Bronchial epithelial cell (primary cell): ENCODE data around the gene PDLIM7. TPM values are rescaled to one million over a fixed set of nuclear protein-coding genes. Genes with fewer than 3 reads are reported as not detected.

Experiments used
- DNase-seq: peaks from one replicate; pipeline ENCODE4 v3.0.0-alpha.2; 2010; ENCODE audit warnings: low read depth
- FAIRE-seq: peaks from 2 replicates; lab custom pipeline; 2011; peaks lifted over from hg19 to GRCh38; lab: Jason Lieb, UNC
- H3K27me3 ChIP-seq: 2 replicates; pipeline ENCODE4 v1.5.1; 2011; ENCODE audit warnings: low read length; ENCODE audit not compliant: control insufficient read depth, insufficient read depth
- H3K36me3 ChIP-seq: 2 replicates; pipeline ENCODE4 v1.5.1; 2011; ENCODE audit warnings: low read length; ENCODE audit not compliant: control insufficient read depth, insufficient read depth
- H3K4me3 ChIP-seq: 2 replicates; pipeline ENCODE4 v1.5.1; 2011; ENCODE audit warnings: mild to moderate bottlenecking, low read depth, low read length, control low read depth
- total RNA-seq: library from RNA; depleted of rRNA; stranded (reverse); fragments of >200 nt; gene quantifications from 2 replicates; pipeline ENCODE4 v1.2.1, GENCODE V29; 2014
- TF ChIP-seq, protein P1 (sequence below): IDR thresholded peaks from 2 replicates; pipeline ENCODE4 v1.5.1; 2011; ENCODE audit warnings: mild to moderate bottlenecking, moderate library complexity, low read length, control low read depth, inconsistent platforms; ENCODE audit not compliant: insufficient read depth, severe bottlenecking

Gene PDLIM7
- total RNA-seq, 1 donor from 2014 or later: 19.5 TPM

DNA sequence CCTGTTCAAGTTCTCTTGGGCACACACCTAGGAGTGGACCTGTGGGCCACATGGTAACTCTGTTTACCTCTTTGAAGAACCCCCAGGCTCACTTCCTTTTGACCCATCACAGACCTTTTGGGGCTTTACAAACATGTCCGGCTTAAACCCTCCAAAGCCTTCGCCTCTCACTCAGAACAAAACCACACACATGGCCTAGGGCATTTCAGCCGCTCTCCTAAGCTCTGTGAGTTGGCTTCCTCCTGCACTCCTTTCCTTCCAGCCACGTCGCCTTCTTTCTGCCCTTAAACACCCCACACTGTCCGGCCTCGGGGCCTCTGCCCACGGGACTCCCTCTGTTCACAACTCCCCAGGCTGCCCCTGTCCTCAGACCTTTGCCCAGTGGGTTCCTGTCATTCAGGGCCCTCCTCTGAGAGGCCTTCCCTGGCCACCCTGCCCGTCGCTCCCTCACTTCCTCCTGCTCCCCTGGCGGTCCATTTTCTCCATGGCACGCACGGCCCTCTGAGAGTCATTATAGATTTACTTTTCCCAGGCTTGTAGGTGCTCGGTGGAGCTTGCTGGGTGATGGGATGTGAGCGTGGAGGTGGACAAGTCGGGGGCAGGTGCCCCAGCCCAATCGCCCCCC, 10.3 kb upstream of the PDLIM7 start:
- peaks cover 19% of the 10 kb centered on the region for H3K36me3 ChIP-seq
- DNase-seq (no peak), FAIRE-seq (peak; percentile 58)
- H3K27me3 ChIP-seq: no peaks in the 10 kb centered on the region
- H3K4me3 ChIP-seq: no peak overlapping the region
- TF ChIP-seq, protein P1, sequence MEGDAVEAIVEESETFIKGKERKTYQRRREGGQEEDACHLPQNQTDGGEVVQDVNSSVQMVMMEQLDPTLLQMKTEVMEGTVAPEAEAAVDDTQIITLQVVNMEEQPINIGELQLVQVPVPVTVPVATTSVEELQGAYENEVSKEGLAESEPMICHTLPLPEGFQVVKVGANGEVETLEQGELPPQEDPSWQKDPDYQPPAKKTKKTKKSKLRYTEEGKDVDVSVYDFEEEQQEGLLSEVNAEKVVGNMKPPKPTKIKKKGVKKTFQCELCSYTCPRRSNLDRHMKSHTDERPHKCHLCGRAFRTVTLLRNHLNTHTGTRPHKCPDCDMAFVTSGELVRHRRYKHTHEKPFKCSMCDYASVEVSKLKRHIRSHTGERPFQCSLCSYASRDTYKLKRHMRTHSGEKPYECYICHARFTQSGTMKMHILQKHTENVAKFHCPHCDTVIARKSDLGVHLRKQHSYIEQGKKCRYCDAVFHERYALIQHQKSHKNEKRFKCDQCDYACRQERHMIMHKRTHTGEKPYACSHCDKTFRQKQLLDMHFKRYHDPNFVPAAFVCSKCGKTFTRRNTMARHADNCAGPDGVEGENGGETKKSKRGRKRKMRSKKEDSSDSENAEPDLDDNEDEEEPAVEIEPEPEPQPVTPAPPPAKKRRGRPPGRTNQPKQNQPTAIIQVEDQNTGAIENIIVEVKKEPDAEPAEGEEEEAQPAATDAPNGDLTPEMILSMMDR: no peak

DNA sequence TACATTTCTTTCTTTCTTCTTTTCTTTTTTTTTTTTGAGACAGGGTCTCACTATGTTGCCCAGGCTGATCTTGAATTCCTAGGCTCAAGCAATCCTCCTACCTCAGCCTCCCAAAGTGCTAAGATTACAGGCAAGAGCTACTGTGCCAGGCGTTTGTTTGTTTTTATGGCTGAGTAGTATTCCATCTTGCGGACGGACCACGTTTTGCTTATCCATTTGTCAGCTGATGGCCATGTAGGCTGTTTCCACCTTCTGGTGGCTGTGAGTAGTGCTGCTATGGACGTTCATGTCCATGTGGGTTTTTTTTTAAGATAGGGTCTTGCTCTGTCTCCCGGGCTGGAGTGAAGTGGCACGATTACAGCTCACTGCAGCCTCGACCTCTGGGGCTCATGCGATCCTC, 9.8 kb upstream of the PDLIM7 start:
- Histone ChIP-seq H3K27me3 (no peaks in the 10 kb centered on the region), H3K36me3 (peaks cover 14% of the 10 kb centered on the region), H3K4me3 (no peak overlapping the region)
- TF ChIP-seq, protein P1: peak; percentile 19
- DNase-seq: no peak
- FAIRE-seq: no peak

DNA sequence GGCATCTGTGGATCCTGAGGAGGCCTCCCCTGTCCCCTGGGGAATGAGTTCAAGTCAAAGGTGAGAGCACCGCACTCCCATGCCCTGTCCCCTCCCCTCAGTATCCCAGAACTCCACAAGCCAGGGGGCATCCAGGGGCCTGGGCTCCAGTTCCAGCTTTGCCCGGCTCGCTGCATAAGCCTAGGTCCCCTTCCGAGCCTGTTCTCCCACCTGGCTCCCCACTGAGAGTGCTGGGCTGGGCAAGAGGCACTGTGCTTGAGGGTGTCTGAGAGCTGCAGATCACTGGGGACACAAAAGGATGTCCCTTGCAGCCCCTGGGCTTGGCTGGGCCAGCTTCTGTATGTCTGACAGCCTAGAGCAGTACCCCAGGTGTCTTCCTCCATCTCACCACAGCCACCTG, 7.7 kb upstream of the PDLIM7 start:
- H3K36me3 ChIP-seq: no peaks in the 10 kb centered on the region
- TF ChIP-seq, protein P1: no peak
- H3K4me3 ChIP-seq: no peak overlapping the region
- no peaks in the 10 kb centered on the region for H3K27me3 ChIP-seq
- DNase-seq (no peak), FAIRE-seq (no peak)

DNA sequence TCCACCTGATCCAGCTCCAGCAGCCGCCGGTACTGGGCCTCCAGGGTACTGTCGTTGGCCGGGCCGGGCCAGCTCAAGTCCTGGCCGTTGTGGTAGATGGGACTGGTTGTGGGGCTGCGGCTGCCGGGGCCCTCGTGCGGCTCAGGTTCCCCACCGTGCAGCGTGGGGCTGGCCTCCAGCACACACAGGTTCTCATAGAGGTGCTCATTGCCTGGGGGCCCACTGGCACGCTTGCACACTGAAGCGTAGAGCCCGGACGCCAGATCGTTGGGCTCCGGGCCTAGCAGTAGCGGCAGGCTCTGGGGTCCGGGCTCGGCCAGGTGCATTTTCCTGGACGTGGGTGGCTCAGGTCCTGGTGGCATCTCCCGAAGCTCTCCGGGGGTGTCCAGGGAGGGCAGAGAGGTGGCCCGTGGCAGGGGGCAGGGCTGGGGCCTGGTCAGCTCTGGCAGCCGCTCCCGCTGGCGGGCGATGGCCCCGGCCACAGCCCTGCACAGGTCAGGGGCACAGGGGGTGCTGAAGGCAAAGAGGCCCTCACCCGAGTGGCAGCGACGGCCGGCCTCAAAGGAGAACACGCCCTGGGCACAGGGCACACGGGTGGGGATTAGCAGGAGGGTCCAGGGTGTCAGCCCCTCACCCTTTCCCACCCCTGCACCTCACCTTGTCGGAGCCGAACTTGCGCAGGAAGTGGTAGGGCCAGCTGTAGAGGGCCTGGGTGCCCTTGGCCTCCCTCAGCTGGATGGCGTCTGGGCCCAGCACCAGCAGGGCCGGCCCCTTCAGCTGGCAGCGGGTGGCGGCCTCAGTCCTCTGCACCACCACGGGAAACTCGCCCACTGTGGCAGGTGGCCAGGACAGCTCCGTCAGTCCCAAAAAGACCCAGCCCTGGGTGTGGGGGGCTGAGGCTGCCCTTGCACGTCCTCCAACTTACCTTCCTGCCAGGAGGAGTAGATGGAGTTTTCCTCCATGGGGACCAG, 7.0 kb upstream of the PDLIM7 start:
- FAIRE-seq (no peak), DNase-seq (no peak)
- TF ChIP-seq, protein P1: no peak
- Histone ChIP-seq H3K4me3 (no peak overlapping the region), H3K36me3 (no peaks in the 10 kb centered on the region), H3K27me3 (no peaks in the 10 kb centered on the region)

DNA sequence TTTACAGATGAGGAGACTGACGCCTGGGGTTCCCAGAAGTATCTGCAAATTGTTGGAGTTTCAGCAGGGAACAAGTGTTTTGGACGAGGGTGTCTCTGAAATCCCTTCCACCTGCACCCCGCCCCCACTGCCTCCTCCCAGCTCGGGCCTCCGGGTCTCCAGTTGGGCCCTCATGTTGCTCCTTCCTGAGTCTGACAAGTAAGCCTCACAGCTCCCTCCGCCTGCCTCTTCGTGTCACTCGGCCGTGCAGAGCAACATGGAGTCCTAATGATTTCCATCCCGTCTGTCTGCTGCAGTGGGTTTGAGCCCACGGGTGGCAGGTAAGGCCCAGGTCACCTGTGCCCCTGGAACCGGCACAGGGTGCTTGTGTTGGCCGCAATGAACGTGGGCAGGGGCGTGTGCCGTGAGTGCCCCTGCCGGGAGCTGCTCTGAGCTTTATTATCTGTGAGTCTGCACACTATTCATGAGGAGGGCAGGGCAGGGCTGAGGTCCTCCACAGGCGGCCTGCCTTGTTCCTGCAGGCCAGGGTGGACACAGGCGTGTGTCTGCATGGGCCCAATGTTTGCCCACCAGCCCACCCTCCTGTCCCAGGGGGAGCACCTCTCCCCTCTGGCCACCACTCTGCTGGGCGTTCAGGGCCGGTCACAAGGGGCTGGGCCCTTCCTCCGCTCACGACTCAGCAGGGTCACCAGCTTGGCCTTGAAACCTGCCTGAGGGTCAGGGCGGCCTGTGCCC, 6.1 kb upstream of the PDLIM7 start:
- Histone ChIP-seq H3K4me3 (no peak overlapping the region), H3K27me3 (no peaks in the 10 kb centered on the region), H3K36me3 (no peaks in the 10 kb centered on the region)
- FAIRE-seq: no peak
- TF ChIP-seq, protein P1: no peak
- DNase-seq: no peak
